Parathyroid adenoma (tissue), 2 donors: ENCODE measurements around the gene CADM1.

Experiments used
- H2AFZ ChIP-seq: fragments of 300-600 bp; sonication (generic); one replicate; pipeline ENCODE4 v1.7.0; 2017; ENCODE audit warnings: antibody characterized with exemption, mild to moderate bottlenecking
- H3K27ac ChIP-seq: fragments of 300-600 bp; sonication (generic); one replicate; pipeline ENCODE4 v1.7.0; 2017
- H3K27me3 ChIP-seq: fragments of 300-600 bp; sonication (generic); one replicate; pipeline ENCODE4 v1.7.0; 2017; ENCODE audit warnings: low read length; ENCODE audit not compliant: control insufficient read depth, insufficient read depth
- H3K36me3 ChIP-seq: fragments of 300-600 bp; sonication (generic); one replicate; pipeline ENCODE4 v1.7.0; 2017; ENCODE audit warnings: low read length; ENCODE audit not compliant: control insufficient read depth, insufficient read depth
- H3K4me1 ChIP-seq: fragments of 300-600 bp; sonication (generic); one replicate; pipeline ENCODE4 v1.7.0; 2017; ENCODE audit warnings: control low read depth
- H3K4me2 ChIP-seq: fragments of 300-600 bp; sonication (generic); one replicate; pipeline ENCODE4 v1.7.0; 2017; ENCODE audit warnings: low read length
- H3K4me3 ChIP-seq: fragments of 300-600 bp; sonication (generic); one replicate; pipeline ENCODE4 v1.7.0; 2017; ENCODE audit warnings: low read depth, low read length
- H3K79me2 ChIP-seq: fragments of 300-600 bp; sonication (generic); one replicate; pipeline ENCODE4 v1.7.0; 2017; ENCODE audit warnings: control low read depth
- H3K9ac ChIP-seq: fragments of 300-600 bp; sonication (generic); one replicate; pipeline ENCODE4 v1.7.0; 2017; ENCODE audit warnings: mild to moderate bottlenecking
- H3K9me3 ChIP-seq: fragments of 300-600 bp; sonication (generic); one replicate; pipeline ENCODE4 v1.7.0; 2017; ENCODE audit warnings: low read length; ENCODE audit not compliant: control insufficient read depth
- CTCF ChIP-seq: fragments of 300-600 bp; sonication (generic); IDR thresholded peaks from one replicate; pipeline ENCODE4 v1.7.0; 2017; ENCODE audit warnings: antibody characterized with exemption, mild to moderate bottlenecking
- donor health status: primary hyperparathyroidism.

Gene CADM1

GRCh38 chr11:115279813-115280761, 224.1 kb downstream of the CADM1 start:
- Histone ChIP-seq H3K9me3 (no peaks in the 10 kb centered on the region), H3K9ac (no peak overlapping the region), H2AFZ (no peak overlapping the region), H3K4me3 (no peak overlapping the region), H3K27me3 (no peaks in the 10 kb centered on the region), H3K79me2 (no peaks in the 10 kb centered on the region), H3K4me2 (no peak overlapping the region), H3K36me3 (no peaks in the 10 kb centered on the region), H3K4me1 (no peaks in the 10 kb centered on the region), H3K27ac (no peak overlapping the region)
- no peak for TF ChIP-seq CTCF

- Histone ChIP-seq H3K36me3 (no peaks in the 10 kb centered on the region), H3K4me2 (no peak overlapping the region), H3K79me2 (no peaks in the 10 kb centered on the region), H3K27me3 (no peaks in the 10 kb centered on the region), H3K4me3 (no peak overlapping the region), H3K4me1 (no peaks in the 10 kb centered on the region), H3K9me3 (no peaks in the 10 kb centered on the region), H2AFZ (no peak overlapping the region), H3K27ac (no peak overlapping the region), H3K9ac (no peak overlapping the region)
- TF ChIP-seq CTCF, result no peak
Observed at GRCh38 chr11:115276799-115277198, 227.4 kb downstream of the CADM1 start.

DNA sequence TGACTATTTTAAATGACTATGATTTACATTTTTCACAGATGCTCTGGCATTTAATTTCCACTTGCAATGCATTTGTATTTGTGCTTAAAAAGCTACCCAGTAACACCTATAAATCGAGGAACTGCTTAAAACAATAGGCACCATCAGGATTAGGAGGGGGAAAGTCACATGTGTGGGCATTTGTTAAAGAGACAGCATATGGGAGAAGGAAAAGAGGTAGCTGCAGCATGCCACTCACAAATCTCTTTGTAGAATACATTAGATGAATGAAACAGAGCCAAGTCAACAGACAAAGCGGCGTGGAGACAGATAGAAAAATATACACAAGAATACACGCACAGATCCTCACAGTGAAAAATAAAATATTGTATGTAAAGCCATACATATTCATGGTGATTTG, 228.0 kb downstream of the CADM1 start:
- no peak for TF ChIP-seq CTCF

GRCh38 chr11:115275045-115275444, 229.2 kb downstream of the CADM1 start:
- no peaks in the 10 kb centered on the region for H3K9me3 ChIP-seq
- H3K4me2 ChIP-seq, result no peak overlapping the region
- H3K9ac ChIP-seq, result no peak overlapping the region
- H3K27ac ChIP-seq, result no peak overlapping the region
- H2AFZ ChIP-seq, result no peak overlapping the region
- no peak overlapping the region for H3K4me3 ChIP-seq
- H3K36me3 ChIP-seq, result no peaks in the 10 kb centered on the region
- no peaks in the 10 kb centered on the region for H3K27me3 ChIP-seq
- no peaks in the 10 kb centered on the region for H3K79me2 ChIP-seq
- H3K4me1 ChIP-seq, result no peaks in the 10 kb centered on the region
- TF ChIP-seq CTCF, result no peak

More for the DNA sequence above, 228.0 kb downstream of the CADM1 start:
- Histone ChIP-seq H3K79me2 (no peaks in the 10 kb centered on the region), H3K9me3 (no peaks in the 10 kb centered on the region), H3K27me3 (no peaks in the 10 kb centered on the region), H3K36me3 (no peaks in the 10 kb centered on the region), H3K4me3 (no peak overlapping the region), H3K4me2 (no peak overlapping the region), H3K4me1 (no peaks in the 10 kb centered on the region), H2AFZ (no peak overlapping the region), H3K9ac (no peak overlapping the region), H3K27ac (no peak overlapping the region)

DNA sequence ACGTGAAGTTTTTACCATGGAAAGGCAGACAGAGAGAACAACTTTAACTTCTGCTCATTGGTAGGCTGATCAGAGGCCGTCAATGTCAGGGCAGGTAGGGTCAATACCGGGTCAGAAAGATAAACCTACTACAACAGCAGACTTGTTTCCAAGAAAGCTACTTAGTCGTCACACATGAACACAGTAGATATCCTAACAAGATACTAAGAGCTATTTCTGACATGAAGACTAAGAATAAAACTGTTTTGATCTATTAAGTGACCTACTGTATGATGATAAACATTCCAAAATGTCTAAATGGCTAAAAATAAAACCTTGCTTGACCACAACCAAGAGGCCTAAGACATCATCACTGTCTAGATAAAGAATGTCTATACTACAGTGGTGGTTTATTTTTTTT, 231.3 kb downstream of the CADM1 start:
- H3K9ac ChIP-seq, result no peak overlapping the region
- H3K9me3 ChIP-seq, result no peaks in the 10 kb centered on the region
- no peak for TF ChIP-seq CTCF
- no peak overlapping the region for H3K4me3 ChIP-seq
- H3K27ac ChIP-seq, result no peak overlapping the region
- no peaks in the 10 kb centered on the region for H3K4me1 ChIP-seq
- no peak overlapping the region for H3K4me2 ChIP-seq
- no peaks in the 10 kb centered on the region for H3K27me3 ChIP-seq
- H3K36me3 ChIP-seq, result no peaks in the 10 kb centered on the region
- H3K79me2 ChIP-seq, result no peaks in the 10 kb centered on the region
- H2AFZ ChIP-seq, result no peak overlapping the region
